Nucleus accumbens (tissue), 56 donors: ENCODE results near the gene SLC25A43.
"Not testable (repeated sequence)": the region's sequence is repeated elsewhere in the genome, so short reads cannot be mapped to it uniquely, and the experiment has no call there.

Experiments used
- DNase-seq, 56 donors: peaks; one replicate each; lab custom pipeline; 2025; lab: John Stamatoyannopoulos, UW

SLC25A43 gene

DNA sequence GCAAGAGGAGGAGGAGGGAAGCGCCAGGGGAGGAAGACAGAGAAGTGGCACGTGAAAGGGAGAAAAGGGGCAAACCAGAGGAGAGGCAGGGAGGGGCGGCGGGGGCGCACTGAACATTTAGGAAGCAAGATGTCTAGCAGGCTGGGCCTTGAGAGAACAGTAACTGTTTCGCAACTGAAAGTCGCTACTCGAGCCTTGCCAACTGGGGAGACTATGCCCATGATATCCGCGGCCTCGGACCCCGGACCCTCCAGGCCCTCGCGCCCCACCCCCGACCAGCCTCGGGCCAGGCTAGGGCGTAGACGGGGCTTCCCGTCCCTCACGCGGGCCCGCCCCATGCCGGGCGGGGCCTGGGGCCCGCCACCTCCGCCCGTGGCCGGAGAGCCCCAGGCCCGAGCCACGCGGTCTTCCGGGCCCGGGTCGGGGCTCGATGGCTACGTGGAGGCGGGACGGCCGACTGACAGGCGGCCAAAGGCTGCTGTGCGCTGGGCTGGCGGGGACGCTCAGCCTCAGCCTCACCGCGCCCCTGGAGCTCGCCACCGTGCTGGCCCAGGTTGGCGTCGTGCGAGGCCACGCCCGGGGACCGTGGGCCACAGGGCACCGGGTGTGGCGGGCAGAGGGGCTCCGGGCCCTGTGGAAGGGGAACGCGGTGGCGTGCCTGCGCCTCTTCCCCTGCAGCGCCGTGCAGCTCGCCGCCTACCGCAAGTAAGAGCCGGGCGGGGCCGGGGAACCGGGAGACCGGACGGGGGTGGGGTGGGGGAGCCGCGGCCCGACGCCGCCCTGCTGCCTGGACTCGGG, at the start of gene SLC25A43:
Gene SLC25A43, plus strand, starts transcription at position 363 of the 798 bp plus-strand sequence. Its CDS starts 68 bp downstream, at position 431.
- peak in 23 of 56 donors; percentile 0 to 44 (median 6) for DNase-seq

DNA sequence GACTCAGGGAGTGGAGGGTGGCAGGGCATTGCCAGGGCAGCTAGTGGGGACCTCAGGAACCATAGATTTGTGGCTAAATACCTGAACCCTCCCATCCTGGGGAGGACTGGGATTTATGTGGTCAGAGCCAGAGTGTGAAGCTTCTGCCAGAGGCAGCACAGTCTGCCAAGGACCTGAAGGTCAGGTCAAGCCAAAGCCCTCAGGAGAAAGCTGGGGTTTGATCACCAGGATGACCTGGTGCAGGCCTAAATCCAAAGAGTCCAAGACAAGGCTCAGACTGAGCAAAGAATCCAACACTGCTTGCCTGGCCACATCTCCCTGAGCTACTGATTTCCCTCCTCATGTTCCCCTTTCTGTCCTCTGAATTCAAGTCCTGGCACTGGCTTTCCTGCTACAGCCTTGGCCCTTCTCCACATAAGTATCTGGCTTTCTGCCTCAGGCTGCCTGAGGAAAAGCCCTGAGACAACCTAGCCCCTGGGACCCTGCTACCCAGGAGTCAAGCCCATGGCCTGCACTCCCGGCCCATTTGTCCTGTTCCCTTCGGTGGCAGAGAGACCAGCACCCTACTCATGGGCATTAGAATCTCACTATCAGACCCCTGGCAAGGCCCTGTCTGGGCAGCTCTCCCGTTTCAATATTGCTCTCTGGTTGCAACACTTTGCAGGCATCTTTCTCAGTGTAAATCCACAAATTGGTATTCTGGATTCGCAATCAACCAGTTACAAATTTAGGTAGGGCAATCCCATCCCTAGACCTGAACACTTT, 39.3 kb upstream of the SLC25A43 start:
- no peak for DNase-seq

DNA sequence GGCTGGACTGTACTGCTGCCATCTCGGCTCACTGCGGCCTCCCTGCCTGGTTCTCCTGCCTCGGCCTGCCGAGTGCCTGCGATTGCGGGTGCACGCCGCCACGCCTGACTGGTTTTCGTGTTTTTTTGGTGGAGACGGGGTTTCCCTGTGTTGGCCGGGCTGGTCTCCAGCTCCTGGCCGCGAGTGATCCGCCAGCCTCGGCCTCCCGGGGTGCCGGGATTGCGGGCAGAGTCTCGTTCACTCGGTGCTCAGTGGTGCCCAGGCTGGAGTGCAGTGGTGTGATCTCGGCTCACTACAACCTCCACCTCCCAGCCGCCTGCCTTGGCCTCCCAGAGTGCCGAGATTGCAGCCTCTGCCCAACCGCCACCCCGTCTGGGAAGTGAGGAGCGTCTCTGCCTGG, 37.7 kb upstream of the SLC25A43 start:
- DNase-seq, result not testable (repeated sequence)

DNA sequence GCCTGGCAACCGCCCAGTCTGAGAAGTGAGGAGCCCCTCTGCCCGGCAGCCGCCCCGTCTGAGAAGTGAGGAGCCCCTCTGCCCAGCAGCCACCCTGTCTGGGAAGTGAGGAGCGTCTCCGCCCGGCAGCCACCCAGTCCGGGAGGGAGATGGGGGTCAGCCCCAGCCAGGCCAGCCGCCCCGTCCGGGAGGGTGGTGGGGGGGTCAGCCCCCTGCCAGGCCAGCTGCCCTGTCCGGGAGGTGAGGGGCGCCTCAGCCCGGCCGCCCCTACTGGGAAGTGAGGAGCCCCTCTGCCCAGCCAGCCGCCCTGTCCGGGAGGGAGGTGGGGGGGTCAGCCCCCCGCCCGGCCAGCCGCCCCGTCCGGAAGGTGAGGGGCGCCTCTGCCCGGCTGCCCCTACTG, 37.1 kb upstream of the SLC25A43 start:
- not testable (repeated sequence) for DNase-seq

DNA sequence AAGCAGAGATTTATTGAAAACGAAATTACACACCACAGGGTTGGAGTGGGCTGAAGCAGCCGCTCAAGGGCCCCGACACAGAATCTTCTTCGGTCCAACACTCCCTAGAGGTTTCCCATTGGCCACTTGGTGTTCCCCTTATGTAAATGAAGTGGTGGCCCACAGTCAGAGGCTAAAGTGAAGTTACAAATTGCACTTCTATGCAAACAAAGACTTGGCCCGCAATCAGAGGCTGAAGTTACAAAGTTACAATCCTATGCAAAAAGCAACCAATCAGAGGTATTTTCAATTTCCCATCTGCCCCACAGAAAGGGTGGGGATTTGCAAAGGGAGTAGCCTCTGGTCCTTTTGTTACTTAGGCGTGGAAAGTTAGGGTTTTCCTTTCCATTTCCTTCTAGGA, 35.7 kb upstream of the SLC25A43 start:
- DNase-seq, result no peak

DNA sequence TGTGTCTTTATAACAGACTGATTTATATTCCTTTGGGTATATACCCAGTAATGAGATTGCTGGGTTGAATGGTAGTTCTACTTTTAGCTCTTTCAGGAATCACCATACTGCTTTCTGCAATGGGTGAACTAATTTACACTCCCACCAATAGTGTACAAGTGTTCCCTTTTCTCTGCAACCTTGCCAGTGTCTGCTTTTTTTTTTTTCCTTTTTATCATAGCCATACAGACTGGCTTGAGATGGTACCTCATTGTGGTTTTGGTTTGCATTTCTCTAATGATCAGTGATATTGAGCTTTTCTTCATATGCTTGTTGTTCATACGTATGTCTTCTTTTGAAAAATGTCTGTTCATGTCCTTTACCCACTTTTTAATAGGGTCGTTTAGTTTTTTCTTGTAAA, 27.3 kb upstream of the SLC25A43 start:
- DNase-seq, result not testable (repeated sequence)

DNA sequence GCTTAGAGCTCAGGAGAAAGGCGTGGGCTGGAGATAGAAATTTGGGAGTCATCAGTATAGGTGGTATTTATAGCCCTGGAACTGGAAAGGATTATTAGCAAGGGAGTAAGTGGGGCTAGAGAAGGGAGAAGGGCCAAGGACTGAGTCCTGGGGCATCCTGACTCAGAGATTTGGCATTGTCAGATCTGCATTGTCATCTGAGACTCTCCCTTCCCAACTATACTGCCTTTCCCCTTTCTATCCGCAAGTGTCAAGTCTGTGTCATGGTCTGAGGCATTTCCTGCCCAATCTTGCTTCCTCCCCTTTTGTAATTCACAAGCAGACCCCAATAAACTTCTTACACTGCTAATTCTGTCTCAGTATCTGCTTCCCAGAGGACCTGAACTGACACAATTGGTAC, 24.4 kb upstream of the SLC25A43 start:
- DNase-seq, result no peak

DNA sequence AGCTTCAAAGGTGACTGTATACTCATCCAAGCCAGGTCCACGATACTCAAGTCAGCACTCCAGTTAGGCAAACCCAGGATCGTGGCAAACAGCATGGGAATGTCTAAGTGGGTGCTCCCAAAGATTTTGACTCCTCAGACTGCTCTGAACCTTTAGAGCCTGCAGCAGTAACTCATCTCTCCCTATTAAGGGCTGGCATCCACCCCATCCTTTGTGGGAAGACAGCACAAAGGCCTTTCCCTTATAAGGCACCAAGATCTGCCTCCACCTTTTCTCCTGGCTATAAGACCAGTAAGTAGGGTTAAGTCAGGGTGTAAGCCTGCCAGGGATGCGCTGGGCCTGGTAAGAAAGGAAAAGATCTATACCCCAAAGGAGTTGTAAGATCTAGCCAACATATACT, 23.6 kb upstream of the SLC25A43 start:
- DNase-seq, result no peak

DNA sequence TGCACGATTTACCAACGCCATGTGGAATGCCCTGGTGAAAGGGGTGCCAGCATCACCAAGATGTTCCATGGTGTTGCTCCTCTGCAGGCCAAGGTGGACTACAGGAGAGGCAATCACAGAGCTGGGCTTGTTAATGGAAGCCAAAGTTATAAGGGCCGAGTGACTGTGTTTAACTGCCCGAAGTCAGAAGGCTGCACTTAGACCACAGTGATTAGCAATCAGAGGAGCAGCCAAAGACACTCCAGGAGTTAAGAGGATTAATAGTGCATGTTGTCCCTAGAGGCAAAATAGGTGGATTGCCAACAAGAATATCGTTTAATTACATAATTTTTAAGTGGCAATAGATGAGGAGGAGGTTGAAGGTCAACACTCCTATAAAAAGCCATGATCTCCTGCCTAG, 22.8 kb upstream of the SLC25A43 start:
- DNase-seq, result no peak

DNA sequence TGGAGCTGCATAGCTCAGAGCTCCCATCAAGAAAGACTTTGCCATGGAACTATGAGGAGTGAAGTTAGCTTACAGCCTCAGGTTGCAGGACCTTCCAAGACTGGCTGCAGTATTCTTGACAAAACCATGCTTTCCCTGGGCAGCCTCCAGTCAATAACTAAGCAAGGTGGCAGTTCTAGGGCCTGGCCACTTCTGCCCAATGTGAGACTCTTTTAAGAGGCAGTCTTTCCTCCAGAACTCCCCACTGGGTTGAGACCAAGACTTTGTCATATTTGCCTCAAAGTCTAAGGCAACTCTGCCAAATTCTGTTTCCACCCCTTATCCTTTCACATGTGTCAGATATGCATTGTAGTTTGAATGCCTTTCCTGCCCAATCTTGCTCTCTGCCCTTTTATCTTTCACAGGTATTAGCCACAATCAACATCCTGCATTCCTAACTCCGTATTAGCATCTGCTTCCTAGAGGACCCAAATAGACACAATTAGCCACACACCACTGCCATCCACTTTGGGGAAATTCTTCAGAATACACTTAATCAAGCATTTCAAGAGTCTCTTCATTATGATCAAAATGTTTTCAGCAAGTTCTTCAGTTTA, 17.7 kb upstream of the SLC25A43 start:
- DNase-seq, result no peak

DNA sequence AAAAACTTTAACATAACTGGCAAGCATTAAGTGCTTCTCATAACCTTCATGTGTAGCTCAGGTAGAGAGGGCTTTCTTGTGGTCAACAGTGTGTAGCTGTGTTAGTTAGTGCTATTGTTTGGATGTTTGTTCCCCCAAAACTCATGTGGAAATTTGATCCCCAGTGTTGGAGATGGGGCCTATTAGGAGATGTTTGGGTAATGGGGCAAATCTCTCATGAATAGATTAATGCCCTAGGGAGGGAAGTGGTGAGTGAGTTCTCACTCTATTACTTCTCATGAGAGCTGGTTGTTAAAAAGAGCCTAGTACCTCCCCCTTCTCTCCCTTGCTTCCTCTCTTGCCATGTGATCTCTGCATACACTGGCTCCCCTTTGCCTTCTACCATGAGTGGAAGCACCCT, 16.5 kb upstream of the SLC25A43 start:
- no peak for DNase-seq

DNA sequence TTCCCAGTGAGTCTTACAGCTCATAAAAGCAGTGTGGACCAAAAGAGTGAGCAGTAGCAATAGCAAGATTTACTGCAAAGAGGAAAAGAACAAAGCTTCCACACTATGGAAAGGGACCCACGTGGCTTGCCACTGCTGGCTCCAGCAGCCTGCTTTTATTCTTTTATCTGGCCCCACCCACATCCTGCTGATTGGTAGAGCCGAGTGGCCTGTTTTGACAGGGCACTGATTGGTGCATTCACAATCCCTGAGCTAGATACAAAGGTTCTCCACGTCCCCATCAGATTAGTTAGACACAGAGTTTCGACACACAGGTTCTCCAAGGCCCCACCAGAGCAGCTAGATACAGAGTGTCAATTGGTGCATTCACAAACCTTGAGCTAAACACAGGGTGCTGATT, 12.5 kb upstream of the SLC25A43 start:
- not testable (repeated sequence) for DNase-seq

DNA sequence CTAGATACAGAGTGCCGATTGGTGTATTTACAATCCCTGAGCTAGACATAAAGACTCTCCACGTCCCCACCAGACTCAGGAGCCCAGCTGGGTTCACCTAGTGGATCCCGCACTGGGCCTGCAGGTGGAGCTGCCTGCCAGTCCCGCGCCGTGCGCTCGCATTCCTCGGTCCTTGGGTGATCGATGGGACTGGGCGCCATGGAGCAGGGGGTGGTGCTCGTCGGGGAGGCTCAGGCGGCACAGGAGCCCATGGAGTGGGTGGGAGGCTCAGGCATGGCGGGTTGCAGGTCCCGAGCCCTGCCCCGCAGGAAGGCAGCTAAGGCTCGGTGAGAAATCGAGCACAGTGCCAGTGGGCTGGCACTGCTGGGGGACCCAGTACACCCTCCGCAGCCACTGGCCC, 11.7 kb upstream of the SLC25A43 start:
- not testable (repeated sequence) for DNase-seq

DNA sequence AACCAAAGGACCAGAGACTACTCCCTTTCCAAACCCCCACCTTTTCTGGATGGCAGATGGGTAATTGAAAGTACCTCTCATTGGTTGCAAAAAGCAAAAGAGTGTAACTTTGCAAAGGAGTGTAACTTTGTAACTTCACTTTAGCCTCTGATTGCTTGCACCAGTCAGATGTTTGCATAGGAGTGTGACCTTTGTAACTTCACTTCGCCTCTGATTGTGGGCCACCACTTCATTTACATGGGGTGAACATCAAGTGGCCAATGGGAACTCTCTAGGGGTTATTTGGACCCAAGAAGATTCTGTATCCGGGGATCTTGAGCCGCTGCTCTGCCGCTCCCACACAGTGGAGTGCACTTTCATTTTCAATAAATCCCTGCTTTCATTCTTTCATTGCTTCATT, 9.9 kb upstream of the SLC25A43 start:
- DNase-seq, result no peak

DNA sequence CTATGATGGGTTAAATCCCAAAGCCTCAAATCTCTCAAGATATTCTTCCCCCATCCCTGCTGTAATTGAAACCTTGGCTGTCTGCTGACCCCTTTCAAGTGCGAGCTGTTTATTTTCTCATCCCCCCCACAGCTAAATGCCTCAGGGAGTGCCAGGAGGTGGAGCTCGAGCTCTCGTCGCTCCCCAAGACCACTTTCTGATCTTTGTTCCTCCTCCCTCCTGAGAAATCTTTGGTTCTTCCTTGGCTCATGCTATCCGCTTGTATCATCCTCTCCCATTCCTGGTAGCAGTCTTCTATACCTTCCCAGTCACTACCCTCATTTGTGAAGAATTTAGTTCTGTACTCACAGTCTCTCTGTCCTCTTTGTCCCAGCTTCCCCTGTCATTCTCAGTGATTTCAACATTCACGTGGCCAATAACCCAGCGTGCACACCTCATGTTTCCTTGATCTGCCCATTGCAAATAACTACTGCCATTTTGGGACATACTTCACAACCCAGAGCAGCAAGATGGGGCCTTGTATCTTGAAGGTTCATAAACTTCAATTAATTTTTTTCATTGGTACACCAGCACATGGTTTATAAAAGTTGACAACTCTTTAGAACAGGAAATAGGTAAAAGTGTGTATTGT, 9.2 kb upstream of the SLC25A43 start:
- DNase-seq, result no peak

DNA sequence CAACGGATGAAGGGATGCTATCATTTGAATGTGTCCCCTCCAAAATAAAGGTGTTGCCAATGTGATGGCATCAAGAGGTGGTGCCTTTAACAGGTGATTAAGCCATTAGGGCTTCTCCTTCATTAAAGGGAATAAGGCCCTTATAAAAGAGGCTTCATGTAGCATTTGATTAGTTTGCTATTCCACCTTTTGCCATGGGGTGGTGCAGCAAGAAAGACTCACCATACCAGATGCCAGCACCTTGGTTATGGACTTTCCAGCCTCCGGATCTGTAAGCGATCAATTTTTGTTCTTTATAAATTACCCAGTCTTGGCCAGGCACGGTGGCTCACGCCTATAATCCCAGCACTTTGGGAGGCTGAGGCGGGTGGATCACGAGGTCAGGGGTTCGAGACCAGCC, 7.9 kb upstream of the SLC25A43 start:
- peak in 1 of 56 donors; percentile 0 for DNase-seq

DNA sequence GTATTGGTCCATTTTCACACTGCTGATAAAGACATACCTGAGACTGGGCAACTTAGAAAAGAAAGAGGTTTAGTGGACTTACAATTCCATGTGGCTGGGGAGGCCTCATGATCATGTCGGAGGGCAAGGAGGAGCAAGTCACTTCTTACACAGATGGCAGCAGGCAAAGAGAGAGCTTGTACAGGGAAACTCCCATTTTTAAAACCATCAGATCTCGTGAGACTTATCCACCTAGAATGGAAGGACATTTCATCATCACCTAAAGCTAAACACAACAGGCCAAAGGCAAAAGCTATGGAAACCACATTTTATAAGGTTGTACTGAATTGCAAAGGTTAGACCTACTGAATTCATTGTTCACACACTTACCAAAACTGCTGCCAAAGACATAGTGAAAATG, 6.0 kb upstream of the SLC25A43 start:
- DNase-seq, result no peak

DNA sequence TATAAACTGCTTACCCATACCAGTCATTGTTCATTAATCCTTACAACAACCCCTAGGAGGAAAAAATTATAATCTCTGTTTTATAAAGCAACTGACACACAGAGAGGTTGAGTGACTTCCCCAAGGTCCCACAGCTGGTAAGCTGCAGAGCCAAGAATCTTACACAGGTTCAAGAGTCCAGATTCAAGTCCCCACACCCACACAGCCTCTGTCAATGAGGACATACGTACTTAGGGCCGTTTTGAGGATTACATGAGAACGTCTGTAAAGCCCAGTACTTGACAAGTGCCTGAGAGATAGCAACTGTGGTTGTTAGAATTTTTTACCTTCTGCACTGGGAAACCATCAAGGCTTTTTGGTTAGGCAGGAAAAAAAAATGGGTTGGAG, 556 bp upstream of the SLC25A43 start:
- DNase-seq, result peak in 1 of 56 donors; percentile 1

DNA sequence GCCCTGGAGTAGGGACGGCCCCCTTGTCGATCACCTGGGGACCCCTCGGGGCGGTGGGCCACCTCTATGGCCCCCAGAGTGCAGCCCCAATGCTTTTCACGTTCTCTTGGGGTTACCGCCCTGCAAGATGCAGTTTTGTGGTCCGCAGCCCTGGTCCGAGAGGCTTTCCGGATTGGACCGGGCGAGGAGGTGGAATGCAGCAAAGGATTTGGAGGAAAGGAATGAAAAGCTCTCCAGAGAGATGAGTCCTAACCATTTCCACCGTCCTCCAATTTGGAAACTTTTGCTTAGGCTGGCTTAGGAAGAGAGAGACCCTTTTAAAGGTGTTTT, 601 bp downstream of the SLC25A43 start:
- peak in 2 of 56 donors; percentile 0 to 11 for DNase-seq

DNA sequence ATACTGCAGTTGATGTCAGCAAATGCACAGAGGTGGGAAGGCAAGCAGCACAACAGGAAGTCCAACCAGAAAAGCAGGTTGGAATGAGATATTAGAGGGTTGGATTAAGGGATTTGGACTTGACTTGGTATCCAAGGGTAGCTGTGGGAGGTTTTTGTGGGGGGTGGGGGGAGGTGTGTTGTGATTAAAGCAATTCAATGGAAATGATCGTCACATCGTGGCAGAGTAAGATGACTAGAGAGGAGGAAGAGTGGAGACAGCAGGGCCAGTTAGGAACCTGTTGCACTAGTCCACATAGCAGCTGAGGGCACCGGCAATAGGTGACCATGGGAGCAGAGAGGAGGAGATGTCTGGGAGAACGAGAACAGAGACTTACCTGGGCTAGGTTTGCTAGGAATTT, 2.4 kb downstream of the SLC25A43 start:
- no peak for DNase-seq

DNA sequence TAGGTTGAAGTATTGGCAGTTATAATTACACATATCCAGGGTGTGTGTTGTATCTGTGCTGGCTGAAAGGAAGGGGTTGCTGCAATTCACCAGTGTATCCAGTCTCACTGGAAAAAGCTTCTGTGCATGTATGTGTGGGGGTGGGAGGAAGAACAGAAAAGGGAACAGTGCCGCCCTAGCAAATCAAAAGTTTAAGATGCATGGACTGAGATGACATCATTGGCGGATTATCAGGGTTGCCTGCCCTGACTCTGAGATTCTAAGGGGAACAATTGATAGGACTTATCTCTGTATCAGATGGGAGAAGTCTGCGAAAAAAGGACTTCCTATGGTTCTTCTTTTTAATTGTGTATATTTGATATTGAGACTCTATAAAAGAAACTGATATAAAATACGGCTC, 3.5 kb downstream of the SLC25A43 start:
- DNase-seq, result no peak
